ENCODE results near the gene PPCS. TPM values are rescaled to one million over a fixed set of nuclear protein-coding genes. Genes with fewer than 3 reads are reported as not detected.

The PPCS gene
- total and polyA plus RNA-seq, 2 of the 4 experiments (the other 2 are of a cell fraction) = 8.2 to 18.9 TPM

DNA sequence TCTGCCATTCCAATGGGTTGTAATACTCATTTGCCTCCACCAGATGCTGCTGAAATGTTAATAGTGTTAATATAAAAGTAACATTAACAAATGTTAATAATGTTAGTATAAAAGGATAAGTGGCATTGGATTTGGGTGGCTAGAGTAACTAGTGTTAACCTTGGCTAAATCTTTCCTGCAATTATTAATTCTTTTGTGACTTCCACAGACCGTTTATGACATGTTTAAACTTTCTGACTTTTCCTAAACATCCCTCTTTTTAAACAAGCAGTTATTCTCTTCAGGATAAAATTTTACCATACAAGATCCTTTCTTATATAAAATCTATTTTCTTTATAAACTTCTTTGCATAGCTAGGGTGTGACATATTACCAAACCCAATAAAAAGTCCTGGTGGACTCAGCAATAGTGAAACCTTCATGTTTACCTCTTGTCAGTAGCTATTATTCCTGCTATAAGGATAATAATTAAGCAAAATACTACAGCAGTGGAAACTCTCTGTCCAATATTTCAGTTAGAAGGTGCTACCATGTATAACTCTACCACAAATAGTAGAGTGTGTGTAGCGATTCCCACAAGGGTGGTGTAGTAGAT, 48.3 kb downstream of the PPCS start:
- in situ Hi-C loops (cut with MboI; ENCODE audit: low sequenced_read_pairs) (no loop called here), dilution Hi-C loops (cut with HindIII; ENCODE audit: low sequenced_read_pairs, unreplicated experiment) (no loop called here), intact Hi-C loops (cut with micrococcal nuclease) (no loop called here)
- Histone ChIP-seq H3K14ac (replicated peaks; ENCODE audit: low read depth, low read length) (no peak overlapping the region), H3K4me3 (ENCODE audit: insufficient read depth, low read depth, low read length) (no peak overlapping the region), H3K36me3 (ENCODE audit: control insufficient read depth, insufficient read depth, low read length) (no peaks in the 10 kb centered on the region), H2AK9ac (replicated peaks; ENCODE audit: low read depth, low read length, poor library complexity) (no peak overlapping the region), H2BK15ac (ENCODE audit: low read depth, low read length) (no peak overlapping the region), H3K9me1 (ENCODE audit: insufficient read depth, low read length) (no peaks in the 10 kb centered on the region), H4K8ac (ENCODE audit: low read depth in 2 of 2, low read length in 2 of 2) (no peak overlapping the region), H3K9me3 (ENCODE audit: control insufficient read depth, insufficient read depth, low read length) (peaks cover 12% of the 10 kb centered on the region), H4K5ac (ENCODE audit: low read depth, low read length) (no peak overlapping the region), H3K4ac (ENCODE audit: low read depth, low read length) (no peak overlapping the region), H3K27ac (ENCODE audit: insufficient read depth, low read length) (no peak overlapping the region), H2BK5ac (ENCODE audit: low read depth, low read length, poor library complexity, severe bottlenecking) (no peak overlapping the region), H3K4me1 (ENCODE audit: control insufficient read depth, insufficient read depth, low read length) (no peaks in the 10 kb centered on the region), H3K18ac (ENCODE audit: low read depth, low read length) (no peak overlapping the region), H3K4me2 (ENCODE audit: low read depth, low read length) (no peak overlapping the region), H3K23ac (ENCODE audit: low read depth, low read length) (no peak overlapping the region), H2BK120ac (ENCODE audit: low read depth, low read length) (no peak overlapping the region), H4K20me1 (ENCODE audit: insufficient read depth, low read length) (no peaks in the 10 kb centered on the region), H2AK5ac (ENCODE audit: low read depth, low read length) (no peak overlapping the region), H3K56ac (ENCODE audit: extremely low read depth, insufficient read depth, low read length) (no peak overlapping the region), H2AFZ (replicated peaks; ENCODE audit: low read length, poor library complexity) (no peak overlapping the region), H3K9ac (ENCODE audit: low read depth, low read length) (no peak overlapping the region), H2BK20ac (ENCODE audit: low read depth, low read length) (no peak overlapping the region), H3K27me3 (ENCODE audit: control insufficient read depth, insufficient read depth, low read length) (no peaks in the 10 kb centered on the region), H3K79me1 (ENCODE audit: low read depth in 1 of 2, low read length in 2 of 2) (no peaks in the 10 kb centered on the region), H4K91ac (ENCODE audit: insufficient read depth, low read depth, low read length) (no peak overlapping the region)
- ChIA-PET CTCF (no interaction called here), POLR2A (ENCODE audit: unreplicated experiment) (no interaction called here)
- no peak for ATAC-seq (ENCODE audit: low read depth)
- DNase-seq = no peak
- TF ChIP-seq, protein P1, sequence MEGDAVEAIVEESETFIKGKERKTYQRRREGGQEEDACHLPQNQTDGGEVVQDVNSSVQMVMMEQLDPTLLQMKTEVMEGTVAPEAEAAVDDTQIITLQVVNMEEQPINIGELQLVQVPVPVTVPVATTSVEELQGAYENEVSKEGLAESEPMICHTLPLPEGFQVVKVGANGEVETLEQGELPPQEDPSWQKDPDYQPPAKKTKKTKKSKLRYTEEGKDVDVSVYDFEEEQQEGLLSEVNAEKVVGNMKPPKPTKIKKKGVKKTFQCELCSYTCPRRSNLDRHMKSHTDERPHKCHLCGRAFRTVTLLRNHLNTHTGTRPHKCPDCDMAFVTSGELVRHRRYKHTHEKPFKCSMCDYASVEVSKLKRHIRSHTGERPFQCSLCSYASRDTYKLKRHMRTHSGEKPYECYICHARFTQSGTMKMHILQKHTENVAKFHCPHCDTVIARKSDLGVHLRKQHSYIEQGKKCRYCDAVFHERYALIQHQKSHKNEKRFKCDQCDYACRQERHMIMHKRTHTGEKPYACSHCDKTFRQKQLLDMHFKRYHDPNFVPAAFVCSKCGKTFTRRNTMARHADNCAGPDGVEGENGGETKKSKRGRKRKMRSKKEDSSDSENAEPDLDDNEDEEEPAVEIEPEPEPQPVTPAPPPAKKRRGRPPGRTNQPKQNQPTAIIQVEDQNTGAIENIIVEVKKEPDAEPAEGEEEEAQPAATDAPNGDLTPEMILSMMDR (conservative IDR thresholded peaks at IDR 0.05; ENCODE audit: low read depth, low read length) = no peak
- no CpG with 5 or more reads among the region's 2 CpGs for WGBS, 2 experiments (ENCODE audit: extremely low coverage in 2 of 2, insufficient read length in 1 of 2)
- BruUV-seq (replicated peaks) = no TSS peak

All from IMR-90 (cell line).